Airway epithelial cell (primary cell): Measurements from ENCODE around the gene HDX. TPM values are rescaled to one million over a fixed set of nuclear protein-coding genes. Genes with fewer than 3 reads are reported as not detected.

ENCODE experiments used
- total RNA-seq: library from RNA; depleted of rRNA; stranded (reverse); fragments of >200 nt; gene quantifications from 2 replicates; pipeline ENCODE4 v1.2.3, GENCODE V29; 2015

Gene HDX
- total RNA-seq = 0.49 and 14.1 TPM in 2 replicates

GRCh38 chrX:84501798-84502628 lies at the start of gene HDX:
Gene HDX, minus strand, starts transcription at chrX:84502453. Its CDS starts 27,056 bp downstream, at chrX:84475397.

